Esophagus muscularis mucosa (tissue), 4 donors: ENCODE results near the gene SUCNR1.

Source experiments
- CTCF ChIP-seq, 3 experiments: fragments of 200-600 bp in 2 of 3; fragments of 450-650 bp in 1 of 3; sonication (generic) in 2 of 3; IDR thresholded peaks; one replicate each; pipeline ENCODE4 v1.5.1; 2017 to 2019; ENCODE audit warnings: antibody characterized with exemption in 3 of 3, mild to moderate bottlenecking in 2 of 3, moderate library complexity in 1 of 3
- EP300 ChIP-seq: sonication (generic); formaldehyde crosslinking; IDR thresholded peaks from one replicate; pipeline ENCODE4 v1.6.1; 2017; ENCODE audit warnings: antibody characterized with exemption
- POLR2A ChIP-seq: fragments of 450-650 bp; IDR thresholded peaks from one replicate; pipeline ENCODE4 v1.6.1; 2017; ENCODE audit warnings: antibody characterized with exemption, moderate library complexity, mild to moderate bottlenecking, low read depth
- POLR2AphosphoS5 ChIP-seq, 2 donors: sonication (generic); formaldehyde crosslinking; IDR thresholded peaks; one replicate each; pipeline ENCODE4 v1.6.1; 2017; ENCODE audit warnings: antibody characterized with exemption in 2 of 2

GRCh38 chr3:151843275-151843674 is 30.2 kb upstream of the SUCNR1 start:
- TF ChIP-seq POLR2AphosphoS5 (IDR thresholded peaks at IDR 0.05) = no peak
- no peak for TF ChIP-seq CTCF (IDR thresholded peaks at IDR 0.05)
- TF ChIP-seq POLR2A = no peak
- no peak for TF ChIP-seq EP300
